Measurements from ENCODE around the gene SPC24. TPM values are rescaled to one million over a fixed set of nuclear protein-coding genes. Genes with fewer than 3 reads are reported as not detected.
A peak's percentile ranks its signal among the peaks of the same experiment; 100 is the strongest.

Gene SPC24, protein sequence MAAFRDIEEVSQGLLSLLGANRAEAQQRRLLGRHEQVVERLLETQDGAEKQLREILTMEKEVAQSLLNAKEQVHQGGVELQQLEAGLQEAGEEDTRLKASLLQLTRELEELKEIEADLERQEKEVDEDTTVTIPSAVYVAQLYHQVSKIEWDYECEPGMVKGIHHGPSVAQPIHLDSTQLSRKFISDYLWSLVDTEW
- 9.0 and 11.0 TPM in 2 replicates for polyA plus RNA-seq (2013)

DNA sequence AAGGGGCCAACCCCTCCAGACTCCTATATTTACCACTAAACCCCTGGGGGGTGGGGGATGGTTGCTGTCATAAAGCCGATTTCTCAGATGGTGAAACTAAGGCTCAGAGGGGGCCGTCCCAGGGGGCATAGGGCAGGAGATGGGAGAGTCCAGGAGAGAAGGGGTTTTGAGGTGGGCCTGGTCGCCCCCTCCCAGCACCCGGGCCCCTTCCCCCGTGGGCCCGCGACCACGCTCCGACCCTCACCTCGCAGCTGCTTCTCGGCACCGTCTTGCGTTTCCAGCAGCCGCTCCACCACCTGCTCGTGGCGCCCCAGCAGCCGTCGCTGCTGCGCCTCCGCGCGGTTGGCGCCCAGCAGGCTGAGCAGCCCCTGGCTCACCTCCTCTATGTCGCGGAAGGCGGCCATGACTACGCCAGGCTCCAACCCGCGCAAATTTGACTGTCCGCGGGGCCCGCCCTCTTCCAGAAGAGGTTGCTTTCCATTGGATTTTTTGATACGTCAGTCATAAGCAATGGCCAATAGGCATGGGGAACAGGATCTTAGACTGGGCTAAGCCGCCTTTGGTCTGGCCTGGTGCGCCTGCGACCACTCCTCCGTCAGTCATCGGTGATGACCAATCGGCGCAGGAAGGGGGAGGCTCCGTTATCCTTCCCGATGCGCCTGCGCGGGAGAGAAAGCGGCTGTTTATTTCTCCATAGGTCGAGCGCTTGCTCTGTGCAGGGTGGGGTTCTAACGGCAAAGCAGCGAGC is at the start of gene SPC24:
TSS of gene SPC24 (minus strand) at position 410 of the 748 bp plus-strand sequence. CDS start at position 404, 6 bp downstream.
- Histone ChIP-seq H2AFZ (ENCODE audit: insufficient read depth, low read length, poor library complexity) (peak within 1 kb of the TSS; percentile 85), H4K8ac (ENCODE audit: low read depth, low read length) (peak within 1 kb of the TSS; percentile 84), H3K36me3 (ENCODE audit: control insufficient read depth in 1 of 2, insufficient read depth in 2 of 2, low read length in 2 of 2) (peaks cover 4 to 5% of the 10 kb centered on the region in 2 experiments), H3K9ac (ENCODE audit: low read length) (peak within 1 kb of the TSS; percentile 61), H4K91ac (ENCODE audit: low read depth, low read length) (peak within 1 kb of the TSS; percentile 67), H3K4me3 (ENCODE audit: low read depth, low read length) (peak within 1 kb of the TSS; percentile 95), H3K4me1 (ENCODE audit: control insufficient read depth in 1 of 2, insufficient read depth in 2 of 2, low read length in 2 of 2) (peaks cover 2 to 4% of the 10 kb centered on the region in 2 experiments), H3K23ac (ENCODE audit: low read length) (no peak within 1 kb of the TSS), H3K27ac (ENCODE audit: low read depth, low read length) (no peak within 1 kb of the TSS), H3K9me3 (ENCODE audit: insufficient read depth, low read depth, low read length) (no peaks in the 10 kb centered on the region), H3K79me1 (ENCODE audit: low read length) (peaks cover 4% of the 10 kb centered on the region), H4K12ac (ENCODE audit: low read depth, low read length) (peak within 1 kb of the TSS; percentile 43), H2AK5ac (ENCODE audit: low read length) (peak within 1 kb of the TSS; percentile 42), H3K4ac (ENCODE audit: low read depth, low read length) (peak within 1 kb of the TSS; percentile 82), H3K14ac (ENCODE audit: low read length) (peak within 1 kb of the TSS; percentile 75), H3K27me3 (ENCODE audit: insufficient read depth, low read length) (no peaks in the 10 kb centered on the region), H2BK5ac (ENCODE audit: low read depth, low read length, poor library complexity) (peak within 1 kb of the TSS; percentile 5), H2BK12ac (ENCODE audit: low read length) (no peak within 1 kb of the TSS), H3K79me2 (ENCODE audit: control insufficient read depth, insufficient read depth, low read length, poor library complexity) (peaks cover 5% of the 10 kb centered on the region), H3K18ac (ENCODE audit: low read length) (peak within 1 kb of the TSS; percentile 82), H2BK120ac (ENCODE audit: insufficient read depth, low read length, poor library complexity) (peak within 1 kb of the TSS; percentile 4), H3K4me2 (ENCODE audit: low read length) (peak within 1 kb of the TSS; percentile 71)
- no CpG with 5 or more reads among the region's 50 CpGs for WGBS (ENCODE audit: extremely low coverage, insufficient coverage, insufficient read length)
- DNase-seq: peak; percentile 98 to 99

DNA sequence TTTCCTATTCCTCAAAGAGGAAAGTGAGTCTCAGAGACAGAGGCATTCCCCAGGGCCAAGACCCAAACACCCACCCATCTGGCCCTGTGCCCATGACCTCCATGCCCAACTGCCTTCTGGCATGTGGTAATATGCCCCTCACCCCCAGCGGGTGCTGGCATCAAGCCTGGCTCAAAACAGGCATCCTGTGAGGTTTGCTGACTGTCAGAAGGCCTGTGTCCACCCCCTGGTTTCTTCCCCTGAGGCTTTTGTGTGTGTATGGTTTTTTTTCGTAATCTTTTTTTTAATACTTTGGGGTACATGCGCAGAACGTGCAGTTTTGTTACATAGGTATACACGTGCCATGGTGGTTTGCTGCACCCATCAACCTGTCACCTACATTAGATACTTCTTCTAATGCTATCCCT is 49.4 kb upstream of the SPC24 start:
- no CpG with 5 or more reads among the region's 5 CpGs for WGBS (ENCODE audit: extremely low coverage, insufficient coverage, insufficient read length)
- DNase-seq: no peak

DNA sequence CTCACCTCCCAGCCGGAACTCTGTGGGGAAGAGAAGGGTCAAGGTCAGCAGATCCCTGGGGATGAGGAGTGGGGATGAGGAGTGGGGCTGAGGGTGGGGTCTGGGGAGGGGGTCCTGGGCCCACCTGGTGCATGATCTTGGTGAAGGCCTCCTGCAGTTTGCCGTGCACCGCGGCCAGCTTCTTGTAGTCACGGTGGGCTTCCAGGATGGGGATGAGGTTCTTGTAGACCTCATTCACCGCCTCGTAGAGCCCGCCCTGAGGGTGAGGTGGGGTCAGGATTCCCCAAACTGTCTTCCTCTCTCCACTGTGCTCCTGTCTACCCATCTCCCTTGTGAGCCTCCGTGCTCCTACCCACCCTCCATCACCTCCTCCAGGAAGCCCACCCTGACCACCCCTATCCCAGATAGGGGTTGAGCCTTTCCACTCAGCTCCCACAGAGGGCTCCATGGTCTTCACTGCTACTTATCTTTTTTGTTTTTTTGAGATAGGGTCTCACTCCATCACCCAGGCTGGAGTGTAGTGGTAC is 48.6 kb upstream of the SPC24 start:
- H2BK12ac ChIP-seq (ENCODE audit: low read length): no peak overlapping the region
- H2BK120ac ChIP-seq (ENCODE audit: insufficient read depth, low read length, poor library complexity): no peak overlapping the region
- H2AK5ac ChIP-seq (ENCODE audit: low read length): no peak overlapping the region
- no peak overlapping the region for H2BK5ac ChIP-seq (ENCODE audit: low read depth, low read length, poor library complexity)
- no CpG with 5 or more reads among the region's 9 CpGs for WGBS (ENCODE audit: extremely low coverage, insufficient coverage, insufficient read length)
- H3K27me3 ChIP-seq (ENCODE audit: insufficient read depth, low read length): no peaks in the 10 kb centered on the region
- H3K9ac ChIP-seq (ENCODE audit: low read length): no peak overlapping the region
- H3K36me3 ChIP-seq (ENCODE audit: control insufficient read depth in 1 of 2, insufficient read depth in 2 of 2, low read length in 2 of 2): peaks cover 9 to 17% of the 10 kb centered on the region in 2 experiments
- no peak overlapping the region for H3K14ac ChIP-seq (ENCODE audit: low read length)
- H3K18ac ChIP-seq (ENCODE audit: low read length): no peak overlapping the region
- no peak overlapping the region for H4K12ac ChIP-seq (ENCODE audit: low read depth, low read length)
- H4K8ac ChIP-seq (ENCODE audit: low read depth, low read length): no peak overlapping the region
- H3K4ac ChIP-seq (ENCODE audit: low read depth, low read length): no peak overlapping the region
- H3K4me3 ChIP-seq (ENCODE audit: low read depth, low read length): no peak overlapping the region
- H3K79me2 ChIP-seq (ENCODE audit: control insufficient read depth, insufficient read depth, low read length, poor library complexity): no peaks in the 10 kb centered on the region
- DNase-seq: no peak
- H3K4me1 ChIP-seq (ENCODE audit: control insufficient read depth in 1 of 2, insufficient read depth in 2 of 2, low read length in 2 of 2): peaks cover 0 to 2% of the 10 kb centered on the region in 2 experiments
- H3K4me2 ChIP-seq (ENCODE audit: low read length): no peak overlapping the region
- no peak overlapping the region for H4K91ac ChIP-seq (ENCODE audit: low read depth, low read length)
- no peak overlapping the region for H3K27ac ChIP-seq (ENCODE audit: low read depth, low read length)
- no peak overlapping the region for H2AFZ ChIP-seq (ENCODE audit: insufficient read depth, low read length, poor library complexity)
- H3K9me3 ChIP-seq (ENCODE audit: insufficient read depth, low read depth, low read length): no peaks in the 10 kb centered on the region
- no peaks in the 10 kb centered on the region for H3K79me1 ChIP-seq (ENCODE audit: low read length)
- H3K23ac ChIP-seq (ENCODE audit: low read length): no peak overlapping the region

More for the DNA sequence above, 49.4 kb upstream of the SPC24 start:
- H3K4me3 ChIP-seq (ENCODE audit: low read depth, low read length): no peak overlapping the region
- H4K8ac ChIP-seq (ENCODE audit: low read depth, low read length): no peak overlapping the region
- H2BK120ac ChIP-seq (ENCODE audit: insufficient read depth, low read length, poor library complexity): no peak overlapping the region
- no peak overlapping the region for H3K14ac ChIP-seq (ENCODE audit: low read length)
- H4K91ac ChIP-seq (ENCODE audit: low read depth, low read length): no peak overlapping the region
- H3K27ac ChIP-seq (ENCODE audit: low read depth, low read length): no peak overlapping the region
- no peaks in the 10 kb centered on the region for H3K79me1 ChIP-seq (ENCODE audit: low read length)
- H3K4me2 ChIP-seq (ENCODE audit: low read length): no peak overlapping the region
- no peak overlapping the region for H2BK12ac ChIP-seq (ENCODE audit: low read length)
- no peak overlapping the region for H3K9ac ChIP-seq (ENCODE audit: low read length)
- H3K79me2 ChIP-seq (ENCODE audit: control insufficient read depth, insufficient read depth, low read length, poor library complexity): no peaks in the 10 kb centered on the region
- no peak overlapping the region for H3K23ac ChIP-seq (ENCODE audit: low read length)
- H4K12ac ChIP-seq (ENCODE audit: low read depth, low read length): no peak overlapping the region
- H3K18ac ChIP-seq (ENCODE audit: low read length): no peak overlapping the region
- no peak overlapping the region for H2AFZ ChIP-seq (ENCODE audit: insufficient read depth, low read length, poor library complexity)
- H3K36me3 ChIP-seq (ENCODE audit: control insufficient read depth in 1 of 2, insufficient read depth in 2 of 2, low read length in 2 of 2): peaks cover 9 to 17% of the 10 kb centered on the region in 2 experiments
- no peak overlapping the region for H2BK5ac ChIP-seq (ENCODE audit: low read depth, low read length, poor library complexity)
- peaks cover 0 to 2% of the 10 kb centered on the region in 2 experiments for H3K4me1 ChIP-seq (ENCODE audit: control insufficient read depth in 1 of 2, insufficient read depth in 2 of 2, low read length in 2 of 2)
- H3K9me3 ChIP-seq (ENCODE audit: insufficient read depth, low read depth, low read length): no peaks in the 10 kb centered on the region
- H3K27me3 ChIP-seq (ENCODE audit: insufficient read depth, low read length): no peaks in the 10 kb centered on the region
- H2AK5ac ChIP-seq (ENCODE audit: low read length): no peak overlapping the region
- no peak overlapping the region for H3K4ac ChIP-seq (ENCODE audit: low read depth, low read length)

DNA sequence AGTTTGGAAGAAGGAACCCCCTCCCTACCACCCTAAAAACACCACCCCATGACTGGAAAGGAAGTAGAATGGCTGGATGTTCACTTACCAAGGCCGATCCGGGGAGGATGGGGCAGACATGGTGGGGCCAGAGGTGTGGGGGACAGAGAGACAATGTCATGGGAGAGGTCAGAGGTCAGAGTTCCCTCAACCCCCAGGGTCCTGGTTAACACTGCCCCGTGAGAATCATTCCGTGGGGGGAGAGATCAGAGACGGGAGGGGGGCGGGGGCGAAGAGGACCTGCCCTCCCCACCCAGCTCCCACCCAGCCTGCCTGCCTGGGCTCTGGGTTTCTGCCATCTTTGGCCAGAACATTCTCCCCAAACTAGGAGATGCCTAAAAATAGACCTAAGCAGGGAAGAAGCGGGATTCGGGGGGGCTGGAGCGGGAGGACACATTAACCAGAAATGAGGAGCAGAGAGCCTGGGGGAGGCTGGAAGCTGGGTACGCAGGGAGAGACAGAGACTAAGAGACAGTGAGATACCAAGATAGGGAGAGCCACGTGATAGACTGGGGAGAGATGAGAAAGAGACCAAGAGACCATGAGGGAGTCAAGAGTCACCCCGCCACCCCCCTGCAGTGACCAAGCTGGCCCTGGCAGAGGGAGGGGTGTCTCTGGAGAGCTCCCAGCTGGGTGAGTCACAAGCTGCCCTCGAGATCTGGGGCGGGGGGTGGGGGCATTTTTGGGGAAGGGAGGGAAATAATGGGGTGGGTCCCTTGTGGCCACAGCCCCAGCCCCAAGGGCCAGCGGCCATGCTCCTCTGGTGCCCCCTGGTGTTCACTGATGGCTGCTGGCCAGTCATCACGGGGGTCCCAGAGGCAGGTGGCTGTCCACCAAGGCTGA is 47.9 kb upstream of the SPC24 start:
- peak overlapping the region; percentile 11 for H2BK120ac ChIP-seq (ENCODE audit: insufficient read depth, low read length, poor library complexity)
- no peak overlapping the region for H2AFZ ChIP-seq (ENCODE audit: insufficient read depth, low read length, poor library complexity)
- H4K12ac ChIP-seq (ENCODE audit: low read depth, low read length): no peak overlapping the region
- no peak overlapping the region for H3K23ac ChIP-seq (ENCODE audit: low read length)
- H4K91ac ChIP-seq (ENCODE audit: low read depth, low read length): no peak overlapping the region
- H3K14ac ChIP-seq (ENCODE audit: low read length): no peak overlapping the region
- no peak overlapping the region for H4K8ac ChIP-seq (ENCODE audit: low read depth, low read length)
- H3K9ac ChIP-seq (ENCODE audit: low read length): no peak overlapping the region
- H3K27me3 ChIP-seq (ENCODE audit: insufficient read depth, low read length): no peaks in the 10 kb centered on the region
- H3K4ac ChIP-seq (ENCODE audit: low read depth, low read length): no peak overlapping the region
- no peak overlapping the region for H2BK5ac ChIP-seq (ENCODE audit: low read depth, low read length, poor library complexity)
- H3K79me1 ChIP-seq (ENCODE audit: low read length): no peaks in the 10 kb centered on the region
- H3K4me2 ChIP-seq (ENCODE audit: low read length): no peak overlapping the region
- no peak overlapping the region for H3K4me3 ChIP-seq (ENCODE audit: low read depth, low read length)
- H3K79me2 ChIP-seq (ENCODE audit: control insufficient read depth, insufficient read depth, low read length, poor library complexity): no peaks in the 10 kb centered on the region
- DNase-seq: peak; percentile 15 to 56
- H2BK12ac ChIP-seq (ENCODE audit: low read length): peak overlapping the region; percentile 6
- no peak overlapping the region for H3K18ac ChIP-seq (ENCODE audit: low read length)
- peaks cover 4 to 10% of the 10 kb centered on the region in 2 experiments for H3K36me3 ChIP-seq (ENCODE audit: control insufficient read depth in 1 of 2, insufficient read depth in 2 of 2, low read length in 2 of 2)
- no peak overlapping the region for H3K27ac ChIP-seq (ENCODE audit: low read depth, low read length)
- H2AK5ac ChIP-seq (ENCODE audit: low read length): no peak overlapping the region
- H3K4me1 ChIP-seq (ENCODE audit: control insufficient read depth in 1 of 2, insufficient read depth in 2 of 2, low read length in 2 of 2): peaks cover 0 to 2% of the 10 kb centered on the region in 2 experiments
- WGBS (ENCODE audit: extremely low coverage, insufficient coverage, insufficient read length): no CpG with 5 or more reads among the region's 17 CpGs
- H3K9me3 ChIP-seq (ENCODE audit: insufficient read depth, low read depth, low read length): no peaks in the 10 kb centered on the region
